Kidney glomerular epithelial cell (primary cell): ENCODE data around the gene STIL.
"Not testable (repeated sequence)": the region's sequence is repeated elsewhere in the genome, so short reads cannot be mapped to it uniquely, and the experiment has no call there.

ENCODE experiments used
- DNase-seq: peaks from one replicate; lab custom pipeline; 2025; lab: John Stamatoyannopoulos, UW

Gene STIL

DNA sequence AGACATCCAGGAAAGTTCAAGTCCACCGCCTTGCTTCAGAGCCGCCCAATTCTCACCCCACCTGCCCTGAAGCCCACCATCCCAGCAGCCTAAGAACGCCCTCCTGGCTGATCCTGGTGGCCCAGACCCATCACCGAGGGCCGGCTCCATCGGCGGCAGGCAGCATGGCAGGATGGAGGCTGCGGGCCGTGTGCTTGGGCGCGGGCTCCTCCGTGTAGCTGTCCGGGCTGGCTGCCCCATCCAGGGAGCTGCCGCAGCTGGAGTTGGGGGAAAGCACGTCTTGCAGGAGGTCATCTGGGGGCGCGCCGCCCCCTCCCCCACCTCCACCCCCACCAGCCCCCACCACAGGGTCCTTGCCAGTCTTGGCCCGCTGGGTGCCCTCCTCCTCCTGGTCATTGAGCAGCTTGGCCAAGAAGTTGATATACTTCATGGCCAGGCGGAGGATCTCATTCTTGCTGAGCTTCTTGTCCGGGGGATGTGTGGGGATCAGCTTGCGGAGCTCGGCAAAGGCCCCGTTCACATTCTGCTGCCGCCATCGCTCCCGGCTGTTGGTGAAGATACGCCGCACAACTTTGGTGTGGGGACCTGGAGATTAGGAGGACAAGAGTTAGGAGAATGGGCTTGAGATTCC, 94.2 kb downstream of the STIL start:
- no peak for DNase-seq

- DNase-seq, result no peak
Observed at GRCh38 chr1:47219001-47219400, 94.9 kb downstream of the STIL start.

DNA sequence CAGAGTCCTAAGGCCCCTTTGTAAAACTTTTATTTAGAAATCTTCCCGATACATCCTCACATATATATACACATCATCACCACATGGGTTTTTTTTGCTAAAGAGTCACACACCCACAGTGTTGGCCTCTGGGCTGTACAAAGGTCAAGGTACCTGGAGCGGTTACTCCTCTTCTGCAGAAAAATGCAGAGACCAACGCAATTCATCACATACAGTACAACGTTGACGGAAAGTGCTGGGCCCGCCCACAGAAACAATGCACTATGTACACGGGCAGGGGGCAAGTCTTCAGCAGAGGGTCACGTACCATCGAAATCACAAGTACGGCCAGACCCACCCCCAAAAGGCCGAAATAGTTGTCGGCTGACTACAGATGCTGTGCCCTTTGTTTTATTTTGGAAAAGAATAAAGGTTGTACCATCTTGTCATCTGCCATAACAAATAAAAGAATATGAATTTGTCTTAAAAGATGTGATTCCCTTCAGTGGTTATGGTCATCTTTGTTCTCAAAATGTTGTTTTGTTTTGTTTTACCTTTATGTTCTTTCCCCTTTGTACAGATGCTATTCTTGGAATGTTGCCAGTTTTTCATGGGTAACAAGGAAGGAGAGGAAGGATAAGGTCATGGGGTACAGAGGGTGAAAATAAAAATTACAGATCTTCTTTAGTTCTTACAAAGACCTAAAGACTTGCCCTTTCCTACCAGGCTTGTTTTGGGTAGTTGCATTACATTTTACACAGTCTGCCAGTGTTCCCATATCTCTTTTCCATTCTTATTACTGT, 97.5 kb downstream of the STIL start:
- no peak for DNase-seq

GRCh38 chr1:47215713-47216112, 98.2 kb downstream of the STIL start:
- DNase-seq, result no peak

GRCh38 chr1:47214549-47214948, 99.4 kb downstream of the STIL start:
- no peak for DNase-seq

DNA sequence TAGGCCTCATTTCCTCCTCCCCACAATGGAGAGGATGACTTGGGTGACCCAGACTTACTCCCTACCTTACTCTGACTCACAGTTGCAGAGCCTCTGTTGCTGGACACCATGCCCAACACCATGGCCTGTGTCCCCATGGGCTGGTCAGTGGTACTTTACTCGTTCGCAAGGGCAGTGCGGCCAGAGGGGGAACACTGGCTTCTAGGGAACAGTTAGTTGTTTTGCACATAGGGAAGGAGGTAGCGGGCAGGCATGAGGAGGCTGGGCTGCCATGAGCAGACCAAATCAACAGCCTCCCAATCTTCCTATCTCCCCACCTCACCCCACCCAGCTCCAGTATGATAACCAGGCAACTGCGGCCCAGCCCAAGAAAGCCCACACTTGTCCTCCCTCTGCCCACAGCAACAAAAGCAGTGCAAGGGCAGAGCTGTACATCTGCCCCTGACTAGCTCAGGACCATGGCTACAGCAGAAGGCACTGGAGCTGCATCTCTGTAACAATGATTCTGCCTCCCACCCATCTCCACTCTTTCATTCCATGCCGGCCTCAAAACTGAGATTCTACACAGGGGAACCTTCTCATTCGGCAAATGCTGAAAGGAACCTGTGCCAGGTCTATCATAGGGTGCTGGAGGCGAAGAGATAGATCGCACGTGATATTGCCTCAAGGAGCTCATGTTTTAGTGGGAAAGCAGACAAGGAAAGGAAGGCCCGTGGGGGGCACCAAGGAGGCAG, 100.5 kb downstream of the STIL start:
- DNase-seq, result no peak

GRCh38 chr1:47212636-47213229, 101.2 kb downstream of the STIL start:
- no peak for DNase-seq

DNA sequence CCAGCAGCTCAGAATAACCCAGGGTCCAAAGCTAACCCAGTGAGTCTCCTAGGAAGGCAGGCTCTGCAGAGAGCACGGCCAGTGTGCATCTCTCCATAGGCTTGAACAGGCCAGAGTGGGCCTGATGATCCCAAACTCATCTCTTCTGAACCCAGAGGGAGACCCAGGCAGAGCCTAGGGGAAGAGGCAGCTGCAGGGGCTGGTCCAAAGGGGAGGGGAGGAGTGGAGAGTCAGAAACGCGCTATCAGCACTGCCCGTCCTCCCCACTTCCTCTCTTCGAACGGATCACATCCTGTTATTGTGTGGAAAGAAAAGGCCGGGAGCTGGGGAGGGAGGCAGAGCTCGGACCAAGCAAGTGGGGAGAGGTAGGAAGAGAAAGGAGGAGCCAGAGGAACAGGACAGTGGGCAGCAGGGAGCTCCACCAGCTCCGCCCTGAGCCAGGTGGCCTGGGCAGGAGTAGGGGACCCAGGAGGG, 102.1 kb downstream of the STIL start:
- DNase-seq, result no peak

DNA sequence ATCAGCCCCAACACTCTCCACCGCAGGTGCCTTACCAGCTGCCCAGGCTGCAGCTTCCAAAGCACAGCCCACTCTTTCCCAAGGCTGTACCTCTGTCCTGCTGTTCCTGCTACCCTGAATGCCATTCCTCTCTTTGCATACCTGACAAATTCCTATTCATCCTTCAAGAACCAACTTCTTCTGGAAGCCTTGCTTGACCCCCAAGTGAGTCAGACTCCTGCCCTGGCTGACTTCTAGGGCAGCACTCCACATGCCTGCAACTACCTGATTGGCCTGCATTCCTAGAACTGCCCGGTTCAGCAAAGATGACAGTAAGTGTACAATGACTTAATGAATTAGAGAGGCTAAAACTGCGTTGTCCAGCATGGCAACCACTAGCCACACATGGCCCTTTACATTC, 103.3 kb downstream of the STIL start:
- no peak for DNase-seq

DNA sequence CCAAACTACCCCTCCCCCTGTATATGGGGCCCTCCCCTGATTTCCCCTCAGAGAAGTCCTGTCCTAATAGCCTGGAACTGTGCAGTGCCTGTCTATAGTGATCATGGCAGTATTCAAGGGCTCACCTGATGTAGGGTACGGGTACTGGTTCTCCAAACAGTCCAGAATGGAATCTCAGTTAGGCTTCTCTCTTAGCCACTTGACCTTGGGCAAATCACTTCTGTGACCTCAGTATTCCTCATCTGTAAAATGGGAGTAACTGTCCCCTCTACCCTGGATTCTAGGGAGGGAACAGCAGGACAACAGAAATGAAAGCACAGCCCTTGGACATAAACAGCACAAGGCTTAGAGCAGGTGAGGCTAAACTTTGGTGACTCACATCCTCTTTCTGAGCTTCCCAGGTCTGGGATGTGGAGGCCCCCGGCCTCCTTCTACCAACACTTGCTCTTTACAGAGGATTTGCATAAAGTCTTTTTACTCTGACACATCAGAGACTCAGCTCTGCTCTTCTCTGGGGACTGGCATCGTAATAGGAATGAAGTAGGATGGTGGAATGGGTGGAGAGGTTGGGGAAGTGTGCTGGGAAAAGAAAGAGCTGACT, 104.1 kb downstream of the STIL start:
- DNase-seq, result no peak

- no peak for DNase-seq
Observed at GRCh38 chr1:47209091-47209490, 104.9 kb downstream of the STIL start.

- DNase-seq, result no peak
Observed at GRCh38 chr1:47208374-47208850, 105.5 kb downstream of the STIL start.

DNA sequence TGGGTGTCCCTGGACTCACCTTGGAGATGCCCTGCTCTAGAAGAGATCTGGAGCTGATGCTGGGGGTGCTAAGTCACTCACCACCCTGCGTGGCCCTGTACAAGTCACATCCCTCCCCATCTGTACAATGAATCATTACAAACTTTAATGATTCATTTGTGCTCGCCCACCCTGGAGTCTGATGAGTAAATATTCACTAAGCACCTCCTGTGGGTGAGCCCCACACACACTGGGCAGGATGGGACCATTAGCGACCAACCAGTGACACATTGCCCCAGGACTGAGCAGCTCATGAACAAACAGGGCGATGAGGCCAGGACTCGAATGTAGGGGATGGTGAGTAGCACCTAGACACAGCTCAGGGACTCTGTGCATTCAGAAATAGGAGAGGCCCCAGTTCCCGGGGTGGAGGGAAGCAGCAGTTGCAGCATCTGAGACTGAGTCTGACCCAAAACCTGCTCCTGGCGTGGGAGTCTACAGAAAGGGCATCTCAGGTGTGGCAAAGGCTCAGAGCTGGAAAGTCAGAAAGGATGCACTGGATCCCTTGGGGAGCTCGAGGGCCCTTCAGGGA, 106.1 kb downstream of the STIL start:
- DNase-seq, result no peak

- no peak for DNase-seq
Observed at GRCh38 chr1:47205918-47206317, 108.0 kb downstream of the STIL start.

DNA sequence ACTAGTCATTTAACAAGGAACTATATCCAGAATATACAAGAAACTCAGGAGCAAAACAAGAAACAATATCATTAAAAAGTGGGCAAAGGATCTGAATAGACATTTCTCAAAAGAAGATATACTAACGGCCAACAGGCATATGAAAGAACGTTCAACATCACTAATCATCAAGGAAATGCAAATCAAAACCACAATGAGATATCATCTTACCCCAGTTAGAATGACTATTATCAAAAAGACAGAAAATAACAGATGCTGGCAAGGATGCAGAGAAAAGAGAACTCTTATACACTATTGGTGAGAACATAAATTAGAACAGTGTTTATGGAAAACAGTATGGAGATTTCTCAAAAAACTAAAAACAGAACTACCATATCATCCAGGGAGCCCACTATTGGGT, 110.4 kb downstream of the STIL start:
- not testable (repeated sequence) for DNase-seq

GRCh38 chr1:47201179-47201578, 112.8 kb downstream of the STIL start:
- no peak for DNase-seq
